GM21515 (cell line): ENCODE measurements around the gene OR4K2.
"Not testable (repeated sequence)": the region's sequence is repeated elsewhere in the genome, so short reads cannot be mapped to it uniquely, and the experiment has no call there.

Source experiments
- ATAC-seq: cut with Tn5 transposase; IDR thresholded peaks from one replicate; pipeline ENCODE4 v1.9.1; 2021; ENCODE audit not compliant: unreplicated experiment

Gene OR4K2, protein sequence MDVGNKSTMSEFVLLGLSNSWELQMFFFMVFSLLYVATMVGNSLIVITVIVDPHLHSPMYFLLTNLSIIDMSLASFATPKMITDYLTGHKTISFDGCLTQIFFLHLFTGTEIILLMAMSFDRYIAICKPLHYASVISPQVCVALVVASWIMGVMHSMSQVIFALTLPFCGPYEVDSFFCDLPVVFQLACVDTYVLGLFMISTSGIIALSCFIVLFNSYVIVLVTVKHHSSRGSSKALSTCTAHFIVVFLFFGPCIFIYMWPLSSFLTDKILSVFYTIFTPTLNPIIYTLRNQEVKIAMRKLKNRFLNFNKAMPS

DNA sequence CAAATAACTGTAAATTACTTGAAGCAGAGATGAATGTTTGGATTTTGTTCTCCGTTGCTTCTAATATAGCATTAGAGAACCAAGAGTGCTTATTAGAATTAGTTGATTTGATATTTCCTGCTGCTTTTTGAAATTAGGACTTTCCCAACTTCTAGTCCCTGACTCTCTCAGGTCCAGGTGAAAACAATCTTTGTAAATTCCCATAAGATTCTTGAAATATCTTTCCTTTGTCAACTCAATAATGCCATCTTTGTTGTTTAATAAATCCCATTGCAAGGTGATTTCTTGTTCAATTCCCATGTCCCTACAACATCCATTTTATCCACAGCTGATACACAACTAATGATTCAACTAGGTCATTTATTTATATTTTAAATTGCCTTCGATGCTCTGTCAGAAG lies at the start of gene OR4K2:
Gene OR4K2, plus strand, starts transcription at position 301 of the 400 bp plus-strand sequence. CDS start 1,126 bp downstream, outside the sequence.
- ATAC-seq = no peak

GRCh38 chr14:19827626-19828244 lies 47.2 kb upstream of the OR4K2 start:
- not testable (repeated sequence) for ATAC-seq

DNA sequence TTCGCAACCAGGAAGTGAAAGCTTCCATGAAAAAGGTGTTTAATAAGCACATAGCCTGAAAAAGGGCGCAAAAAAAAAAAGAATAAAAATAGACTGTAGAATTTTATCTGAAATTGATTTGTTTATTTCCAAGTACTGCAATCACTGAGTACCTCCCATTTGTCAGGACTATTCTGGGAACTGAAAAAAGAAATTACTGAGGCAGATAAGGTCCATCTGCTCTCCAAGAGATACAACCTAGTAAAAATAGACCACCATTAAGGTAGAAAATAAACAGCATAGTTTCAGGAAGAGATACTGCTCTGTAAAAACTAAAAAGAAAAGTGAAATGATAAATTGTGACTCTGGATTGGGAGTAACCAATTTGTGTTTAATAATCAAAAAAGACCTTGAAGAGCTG lies 46.6 kb upstream of the OR4K2 start:
- ATAC-seq = no peak

DNA sequence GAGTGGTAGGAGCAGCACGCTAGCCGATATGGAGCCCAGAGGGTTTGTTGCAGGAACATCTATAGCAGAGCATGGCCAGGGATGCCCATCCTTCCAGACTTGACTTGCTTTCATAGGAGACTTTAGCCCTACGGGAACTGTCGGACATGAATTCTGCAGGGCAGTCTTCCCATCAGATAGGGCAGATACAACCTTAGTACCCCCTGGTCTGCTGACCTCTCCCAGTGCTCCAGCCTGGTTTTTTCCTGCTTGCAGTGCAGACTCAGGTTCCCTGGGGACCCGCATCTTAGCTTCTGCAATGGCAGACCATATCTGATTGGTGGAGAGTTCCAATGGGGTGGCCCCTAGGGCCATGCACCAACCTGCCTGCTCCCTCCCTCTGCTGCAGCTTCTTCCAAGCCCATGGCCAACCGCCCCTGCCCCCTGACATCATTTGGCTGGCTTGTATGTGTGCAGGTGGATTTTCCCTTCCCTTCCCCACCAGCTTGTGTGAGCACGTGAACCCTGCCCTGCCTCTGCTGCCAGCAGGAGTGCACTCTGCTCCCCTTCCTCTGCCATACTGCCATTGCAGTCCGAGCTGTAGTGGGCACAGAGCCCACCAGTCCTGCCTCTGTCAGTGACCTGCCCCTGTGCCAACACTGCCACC lies 40.6 kb upstream of the OR4K2 start:
- not testable (repeated sequence) for ATAC-seq

DNA sequence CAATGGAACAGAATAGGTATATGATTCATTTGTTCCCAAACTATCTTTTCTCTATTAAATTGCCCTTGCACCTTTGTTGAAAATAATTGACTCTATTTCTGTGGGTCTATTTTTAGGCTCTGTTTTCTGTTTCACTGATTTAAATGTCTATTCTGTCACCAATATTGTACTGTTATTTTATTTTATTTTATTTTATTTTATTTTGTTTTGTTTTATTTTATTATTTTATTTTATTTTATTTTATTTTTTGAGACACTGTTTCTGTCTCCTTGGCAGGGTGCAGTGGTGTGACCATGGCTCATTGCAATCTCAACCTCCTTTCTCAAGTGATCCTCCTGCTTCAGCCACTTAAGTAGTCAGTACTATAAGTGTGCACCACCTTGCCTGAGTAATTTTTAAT lies 36.5 kb upstream of the OR4K2 start:
- ATAC-seq = no peak

- no peak for ATAC-seq
These were observed 23.6 kb upstream of the OR4K2 start for GRCh38 chr14:19851365-19851764.

DNA sequence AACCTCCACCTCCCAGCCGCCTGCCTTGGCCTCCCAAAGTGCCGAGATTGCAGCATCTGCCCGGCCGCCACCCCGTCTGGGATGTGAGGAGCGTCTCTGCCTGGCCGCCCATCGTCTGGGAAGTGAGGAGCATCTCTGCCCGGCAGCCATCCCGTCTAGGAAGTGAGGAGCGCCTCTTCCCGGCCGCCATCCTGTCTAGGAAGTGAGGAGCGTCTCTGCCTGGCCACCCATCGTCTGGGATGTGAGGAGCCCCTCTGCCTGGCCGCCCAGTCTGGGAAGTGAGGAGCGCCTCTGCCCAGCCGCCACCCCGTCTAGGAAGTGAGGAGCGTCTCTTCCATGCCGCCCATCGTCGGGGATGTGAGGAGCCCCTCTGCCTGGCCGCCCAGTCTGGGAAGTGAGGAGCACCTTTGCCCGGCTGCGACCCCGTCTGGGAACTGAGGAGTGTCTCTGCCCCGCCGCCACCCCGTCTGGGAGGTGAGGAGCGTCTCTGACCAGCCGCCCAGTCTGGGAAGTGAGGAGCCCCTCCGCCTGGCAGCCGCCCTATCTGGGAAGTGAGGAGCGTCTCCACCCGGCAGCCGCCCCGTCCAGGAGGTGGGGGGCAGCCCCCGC lies 8.8 kb upstream of the OR4K2 start:
- not testable (repeated sequence) for ATAC-seq

- ATAC-seq = no peak
These were observed 1.8 kb upstream of the OR4K2 start for GRCh38 chr14:19873178-19873577.

DNA sequence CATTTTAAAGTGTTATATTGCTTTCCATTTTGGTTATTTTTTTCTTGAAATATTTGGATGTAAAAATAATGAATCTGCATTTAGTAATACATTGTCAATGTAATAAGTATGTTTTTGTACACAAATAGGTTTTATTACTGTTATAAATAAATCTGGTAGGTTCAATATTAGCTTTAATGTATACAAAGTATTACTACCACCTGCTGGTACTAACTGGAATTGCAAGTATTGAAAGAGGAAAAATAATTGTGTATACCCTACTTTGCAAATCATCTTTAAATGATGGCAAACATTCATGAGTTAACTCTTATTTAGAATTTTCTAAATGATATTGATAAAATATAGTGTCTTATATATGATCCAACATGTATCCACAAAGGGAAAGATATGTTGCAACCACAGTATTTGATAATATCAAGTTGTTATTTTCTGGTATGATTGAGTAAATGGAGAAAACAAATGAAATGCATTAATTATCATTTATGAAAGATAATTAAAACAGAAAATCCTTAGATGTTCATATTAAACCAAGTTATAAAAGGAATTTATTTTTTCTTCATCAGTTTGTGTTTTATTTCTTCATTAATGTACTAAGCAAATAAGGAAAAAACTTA lies 3.2 kb downstream of the OR4K2 start:
- ATAC-seq = no peak

GRCh38 chr14:19895282-19895681 lies 20.3 kb downstream of the OR4K2 start:
- ATAC-seq = no peak

DNA sequence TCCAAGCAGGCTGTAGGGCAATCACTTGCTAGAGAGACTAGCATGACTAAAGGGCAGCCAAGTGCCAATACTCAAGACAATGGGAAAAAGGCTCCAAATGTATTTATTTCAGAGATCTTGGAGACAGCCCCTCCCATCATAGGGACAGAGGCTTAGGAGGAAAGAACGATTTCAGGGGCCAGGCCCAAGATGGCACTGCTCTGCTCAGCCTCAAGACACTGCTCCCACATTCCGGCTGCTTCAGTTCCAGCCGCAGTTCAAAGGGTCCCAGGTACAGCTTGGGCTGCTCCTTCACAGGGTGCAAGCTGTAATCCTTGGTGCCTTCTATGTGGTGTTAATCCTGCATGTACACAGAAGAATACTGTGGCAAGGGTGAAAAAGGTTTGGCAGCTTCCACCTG lies 26.1 kb downstream of the OR4K2 start:
- no peak for ATAC-seq

DNA sequence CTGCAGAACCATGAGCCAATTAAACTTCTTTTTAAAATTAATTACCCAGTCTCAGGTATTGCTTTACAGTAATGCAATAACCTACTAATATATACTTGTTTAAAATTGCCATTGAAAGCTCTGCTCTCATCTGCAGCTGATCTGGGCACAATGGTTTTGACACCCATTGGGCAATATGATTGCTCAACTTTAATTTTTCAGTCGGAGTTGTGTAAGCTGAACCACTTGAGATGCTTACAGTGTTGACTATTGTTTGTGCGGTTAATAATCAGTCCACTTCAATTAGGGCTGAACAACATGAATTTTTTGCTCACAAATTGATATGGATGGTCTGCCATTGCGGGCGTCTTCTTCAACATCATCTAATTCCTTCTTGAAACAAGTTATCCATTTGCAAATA lies 27.5 kb downstream of the OR4K2 start:
- ATAC-seq = no peak

DNA sequence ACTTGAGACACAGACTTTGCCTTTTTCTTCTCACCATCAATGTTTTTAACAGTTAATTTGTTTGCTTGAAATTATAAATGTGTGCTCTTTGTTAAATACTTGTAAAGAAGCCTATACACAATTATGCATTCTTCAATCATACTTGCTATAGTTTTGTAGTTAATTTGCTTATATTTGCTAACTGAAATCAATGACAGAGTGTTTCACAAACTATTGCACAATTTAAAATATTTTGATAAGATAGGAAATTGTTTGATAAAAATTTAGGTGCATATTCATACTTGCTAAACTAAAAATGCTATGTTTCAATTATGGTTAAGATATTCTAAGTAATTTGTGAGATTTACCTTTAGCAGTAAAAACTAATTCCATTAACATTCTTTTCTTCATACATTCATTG lies 31.7 kb downstream of the OR4K2 start:
- no peak for ATAC-seq

DNA sequence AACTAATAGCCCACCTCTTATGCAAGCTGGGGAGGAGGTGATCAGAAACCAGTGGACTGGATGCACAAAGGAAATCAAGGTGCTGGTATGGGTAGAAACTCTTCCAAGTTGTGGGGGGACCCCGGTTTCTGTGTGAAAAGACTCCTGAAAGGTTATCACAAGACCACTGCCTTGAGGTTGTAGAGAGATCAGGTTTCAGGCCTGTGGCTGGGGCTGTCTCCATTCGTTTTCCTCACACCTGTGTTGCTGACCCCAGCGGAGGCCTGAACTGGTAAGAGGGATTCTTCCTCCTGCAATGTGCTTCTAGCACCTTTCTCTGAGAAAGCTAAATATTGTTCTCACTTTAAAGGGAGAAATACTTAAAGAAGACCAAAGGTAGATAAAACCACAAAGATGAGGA lies 36.2 kb downstream of the OR4K2 start:
- no peak for ATAC-seq

GRCh38 chr14:19917243-19917642 lies 42.3 kb downstream of the OR4K2 start:
- ATAC-seq = no peak

DNA sequence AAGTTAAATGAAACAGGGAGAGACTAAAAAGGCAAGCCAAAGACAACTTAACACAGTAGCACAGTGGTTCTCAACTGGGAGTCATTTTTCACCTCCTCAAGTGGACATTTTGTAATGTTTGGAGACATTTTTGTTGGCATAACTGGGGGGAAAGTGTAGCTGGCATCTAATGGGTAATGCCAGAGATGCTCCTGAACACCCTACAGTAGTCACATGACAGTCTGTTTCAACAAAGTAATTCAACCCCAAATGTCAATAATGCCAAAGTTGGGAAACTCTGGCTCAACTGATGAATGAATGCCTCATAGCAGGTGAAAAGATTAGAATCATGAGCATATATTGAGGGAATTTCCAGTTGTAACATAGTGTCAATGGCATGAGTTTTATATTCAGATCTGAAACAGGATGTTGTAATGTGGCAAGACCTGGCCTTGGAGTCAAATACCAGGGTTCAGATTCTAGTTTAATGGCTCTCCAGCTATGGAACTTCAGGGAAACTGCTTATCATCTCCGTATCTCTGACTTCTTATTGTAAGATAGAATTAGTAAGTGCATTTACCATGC lies 43.1 kb downstream of the OR4K2 start:
- ATAC-seq = no peak

DNA sequence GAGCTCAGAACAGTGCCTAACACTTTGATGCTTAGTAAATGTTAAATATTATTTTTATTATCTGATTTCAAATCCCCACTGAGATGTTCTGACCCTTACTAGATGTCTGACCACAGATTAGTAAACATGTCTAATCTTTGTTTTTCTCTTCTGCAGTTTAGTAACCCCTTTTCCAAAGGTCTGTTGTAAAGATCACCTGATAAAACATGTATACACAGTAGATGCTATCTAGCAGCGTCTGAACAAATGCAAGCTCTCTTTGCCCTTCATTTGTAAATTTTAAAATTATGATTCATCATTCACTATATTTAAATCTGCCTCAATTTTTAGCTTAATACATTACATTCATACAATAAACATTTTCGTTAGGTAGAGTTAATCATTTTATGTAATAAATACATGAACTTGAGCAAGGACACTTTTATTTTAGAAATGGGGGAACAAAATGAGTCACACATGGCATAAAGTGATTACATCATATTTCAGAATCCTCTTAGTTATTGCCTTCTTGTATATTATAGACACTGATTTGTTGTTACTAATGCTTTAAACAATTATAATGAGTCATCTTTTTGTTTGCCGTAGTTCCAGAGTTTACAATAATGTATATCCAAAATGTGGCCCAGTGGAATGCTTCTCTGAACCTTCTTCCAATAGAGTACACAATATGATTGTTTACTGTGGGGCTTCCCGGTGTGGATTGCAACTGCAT lies 43.8 kb downstream of the OR4K2 start:
- no peak for ATAC-seq

- ATAC-seq = no peak
These were observed 45.2 kb downstream of the OR4K2 start, which contains the start of gene OR4K5 for GRCh38 chr14:19920021-19920657. OR4K5 (plus strand) TSS chr14:19920607; CDS start chr14:19920607, 0 bp downstream.

- ATAC-seq = no peak
These were observed 55.7 kb downstream of the OR4K2 start, which contains the start of gene OR4K1 for GRCh38 chr14:19930617-19931016. OR4K1 (plus strand) TSS chr14:19930917; CDS start chr14:19935667, 4,750 bp downstream.
